ENCODE data around the gene CARD10.

DNA sequence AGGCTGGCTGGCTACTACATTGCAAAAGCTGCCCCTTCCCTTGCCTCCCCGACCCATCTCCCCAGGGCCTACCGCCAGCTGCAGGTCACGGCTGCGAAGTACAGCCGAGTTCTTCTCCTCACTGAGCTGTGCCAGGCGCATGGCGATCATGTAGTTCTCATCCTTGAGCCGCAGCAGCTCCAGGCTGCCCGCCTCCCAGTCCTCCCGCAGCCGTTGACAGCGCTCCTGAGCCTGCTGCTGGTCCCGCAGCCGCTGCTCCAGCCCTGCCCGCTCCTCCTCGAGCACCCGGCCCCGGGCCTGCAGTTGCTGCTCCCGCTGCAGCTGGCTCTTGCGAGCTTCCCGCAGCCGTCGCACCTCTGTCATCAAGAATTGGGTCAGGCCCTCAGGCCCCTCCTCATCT lies 3.3 kb downstream of the CARD10 start:
- TF ChIP-seq CTCF (optimal IDR thresholded peaks at IDR 0.05 in 1 of 3, IDR thresholded peaks at IDR 0.05 in 1 of 3, conservative IDR thresholded peaks at IDR 0.05 in 1 of 3; ENCODE audit: extremely low read depth in 1 of 3, insufficient read depth in 2 of 3, low read length in 3 of 3), result no peak
- TF ChIP-seq EZH2 (IDR thresholded peaks at IDR 0.05; ENCODE audit: low read length), result no peak

Measured in keratinocyte (primary cell).